Testis (tissue), 2 donors: ENCODE measurements around the gene PODNL1.
A peak's percentile ranks its signal among the peaks of the same experiment; 100 is the strongest.

Experiments used
- CTCF ChIP-seq, 3 experiments: fragments of 450-650 bp in 2 of 3; fragments of 200-600 bp in 1 of 3; sonication (generic) in 1 of 3; IDR thresholded peaks; one replicate each; pipeline ENCODE4 v1.5.1; 2016 to 2019; ENCODE audit warnings: antibody characterized with exemption in 3 of 3, mild to moderate bottlenecking in 2 of 3, moderate library complexity in 1 of 3
- POLR2A ChIP-seq: fragments of 450-650 bp; IDR thresholded peaks from one replicate; pipeline ENCODE4 v1.6.1; 2017; ENCODE audit warnings: antibody characterized with exemption, mild to moderate bottlenecking, moderate library complexity

DNA sequence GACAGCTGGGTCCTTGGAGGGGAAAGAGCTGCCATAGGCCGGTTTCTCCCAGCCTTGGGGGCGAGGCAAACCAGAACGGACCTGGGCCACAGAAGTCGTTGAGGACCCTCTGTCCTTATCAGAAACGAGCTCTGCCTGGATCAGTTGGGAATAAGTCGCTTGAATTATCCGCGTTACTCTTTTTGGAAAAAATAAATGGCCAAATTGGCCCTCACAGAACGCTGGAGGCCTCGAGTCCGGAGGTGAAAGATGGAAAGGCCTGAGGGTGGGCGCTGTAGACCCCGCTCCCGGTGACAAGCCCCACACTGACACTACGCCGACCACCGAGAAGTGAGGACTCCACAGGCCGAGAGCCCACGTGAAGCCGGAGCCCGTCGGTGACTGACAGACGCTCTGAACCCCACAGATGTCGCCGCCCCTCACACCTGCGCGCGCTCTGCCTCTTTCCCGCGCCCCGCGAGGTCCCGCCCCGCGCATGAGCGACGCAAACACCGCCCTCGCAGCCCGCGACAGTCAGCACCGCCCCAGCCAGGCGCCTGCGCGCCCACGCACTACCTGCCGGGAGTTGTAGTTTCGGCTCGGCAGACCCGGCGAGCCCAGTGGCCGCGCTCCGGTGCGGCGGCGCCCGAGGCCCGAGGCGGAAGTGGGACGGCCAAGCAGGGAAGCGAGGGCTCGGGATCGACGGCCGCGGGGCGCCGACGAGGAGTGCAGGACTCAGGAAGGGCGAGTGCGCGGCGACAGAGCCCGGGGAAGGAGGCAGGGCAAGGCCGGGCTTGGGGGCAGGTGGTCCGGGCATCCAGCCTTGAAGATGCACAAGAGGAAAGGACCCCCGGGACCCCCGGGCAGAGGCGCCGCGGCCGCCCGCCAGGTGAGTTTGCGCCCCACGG lies 32.3 kb downstream of the PODNL1 start, which contains the start of the genes BRME1 and CC2D1A:
- no peak for TF ChIP-seq CTCF (IDR thresholded peaks at IDR 0.05)
- peak; percentile 28 for TF ChIP-seq POLR2A
